GM18499 (cell line): ENCODE results near the gene HOXB1.

Experiments
- ATAC-seq: cut with Tn5 transposase; IDR thresholded peaks from one replicate; pipeline ENCODE4 v1.9.1; 2021; ENCODE audit warnings: moderate number of reproducible peaks; ENCODE audit not compliant: insufficient read depth, unreplicated experiment

Gene HOXB1

DNA sequence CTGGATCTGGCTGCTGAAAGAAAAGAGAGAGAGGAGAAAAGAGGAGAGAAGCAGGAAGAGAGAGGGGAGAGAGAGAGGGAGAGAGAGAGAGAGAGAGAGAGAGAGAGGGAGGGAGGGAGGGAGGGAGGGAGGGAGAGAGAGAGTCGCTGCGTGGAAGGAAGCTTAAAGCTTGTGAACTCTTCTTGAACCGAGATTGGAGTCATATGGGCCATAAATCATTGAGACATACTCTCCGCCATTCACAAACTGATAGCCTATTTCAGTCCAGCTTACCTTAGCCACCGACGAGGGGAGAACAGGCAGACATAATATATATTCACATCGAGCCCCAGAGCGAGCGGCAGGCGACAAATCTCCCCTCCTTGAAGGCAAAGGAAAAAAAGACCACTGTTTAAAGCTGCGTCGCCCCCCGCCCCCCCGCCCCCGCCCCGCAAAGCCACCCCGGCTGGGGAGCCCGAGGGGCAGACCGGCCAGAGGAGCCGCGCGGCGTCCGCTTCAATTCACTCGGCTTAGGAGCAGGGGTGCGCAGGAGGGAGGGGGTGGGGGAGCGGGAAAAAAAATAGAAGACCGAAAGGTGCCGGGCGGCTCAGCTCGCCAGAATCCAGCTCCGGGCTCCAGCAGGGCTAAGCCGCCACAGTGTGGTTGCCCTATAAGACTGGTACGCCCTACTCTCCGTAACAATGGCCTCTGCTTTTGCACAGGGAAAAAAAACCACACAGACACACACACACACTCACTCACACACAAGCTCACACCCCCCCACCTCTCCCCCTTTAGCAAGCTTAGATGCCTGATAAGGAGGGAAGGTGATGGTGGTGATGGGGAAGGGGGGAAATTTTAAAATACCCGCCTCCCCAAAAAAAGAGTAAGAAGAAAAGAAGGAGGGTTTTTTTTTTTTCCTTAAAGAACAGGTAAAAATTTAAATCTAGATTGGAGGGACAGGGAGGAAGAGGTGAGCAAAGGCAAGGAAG is 24.7 kb upstream of the HOXB1 start:
- ATAC-seq, result no peak

DNA sequence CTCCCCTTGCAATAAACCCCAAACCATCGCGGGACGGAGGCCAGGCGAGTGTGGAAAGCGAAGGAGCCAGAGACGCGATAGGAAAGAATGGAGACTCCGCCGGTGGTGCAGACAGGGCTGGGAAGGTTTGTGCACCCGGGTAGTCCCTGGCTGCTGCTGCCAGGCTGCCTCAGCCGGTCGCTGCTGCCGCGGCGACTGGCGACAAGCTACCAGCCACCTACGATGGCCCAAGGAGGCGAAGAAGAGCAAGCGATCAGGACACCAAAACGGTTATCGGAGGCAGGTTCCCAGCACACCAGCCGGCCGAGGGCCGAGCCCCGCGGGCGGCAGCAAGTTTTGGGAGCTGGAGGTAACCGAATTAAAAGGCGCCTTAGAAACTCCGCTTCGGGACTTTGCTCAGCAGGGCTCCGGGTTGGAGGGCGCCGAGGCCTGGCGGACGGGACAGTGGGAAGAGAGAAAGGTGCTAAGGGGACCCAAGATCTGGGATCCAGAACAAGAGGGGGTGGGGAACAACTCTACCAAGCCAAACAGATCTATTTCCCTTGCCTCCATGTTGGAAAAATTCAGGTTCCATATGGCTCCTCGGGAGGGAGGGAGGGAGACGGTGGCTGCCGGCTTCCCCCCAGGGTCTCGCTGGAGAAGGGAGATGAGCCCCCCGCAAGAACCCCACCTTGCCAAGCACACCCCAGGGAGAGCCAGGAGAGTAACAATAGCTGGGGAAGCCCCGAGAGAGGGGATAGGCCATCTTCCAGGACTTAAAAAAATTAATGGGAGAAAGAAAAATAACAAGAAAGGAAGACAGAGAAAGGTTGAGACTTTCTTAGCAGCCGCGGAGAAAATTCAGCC is 23.8 kb upstream of the HOXB1 start:
- no peak for ATAC-seq

DNA sequence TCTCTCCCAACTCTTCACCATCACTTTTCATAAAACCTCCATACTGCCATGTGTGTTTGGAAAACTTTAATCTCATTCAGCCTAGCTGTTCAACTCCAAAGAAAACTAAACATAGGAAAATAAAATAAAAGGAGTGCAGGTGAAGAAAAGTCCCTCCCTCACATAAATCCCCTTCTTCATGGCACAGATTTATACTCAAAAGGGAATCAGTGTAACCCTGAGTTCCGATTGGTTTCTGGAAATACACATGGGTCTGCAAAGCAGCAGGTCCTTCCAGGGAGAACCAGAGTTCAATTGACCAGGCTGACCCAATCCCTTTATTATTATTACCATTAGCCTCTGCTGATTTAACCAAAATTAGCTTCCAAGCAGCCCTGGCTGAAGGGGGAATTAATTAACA is 23.0 kb upstream of the HOXB1 start:
- ATAC-seq, result no peak

DNA sequence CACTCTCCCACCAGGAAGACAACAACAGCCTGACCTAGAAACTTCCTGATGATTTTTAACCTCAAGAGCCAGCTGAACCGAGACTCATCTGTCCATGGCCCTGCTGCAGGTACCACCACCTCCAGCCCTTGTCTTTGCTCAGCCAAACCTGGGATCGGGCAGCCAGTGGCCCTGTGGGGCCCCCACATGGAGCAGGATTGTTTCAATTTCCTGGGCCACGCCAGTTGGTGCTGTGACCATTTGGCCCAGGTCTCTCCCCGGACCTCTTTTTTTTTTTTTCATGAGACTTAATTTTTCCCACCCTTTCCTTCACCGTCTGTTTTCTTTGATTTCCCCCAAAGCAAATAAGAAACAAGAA is 22.4 kb upstream of the HOXB1 start:
- ATAC-seq, result no peak

DNA sequence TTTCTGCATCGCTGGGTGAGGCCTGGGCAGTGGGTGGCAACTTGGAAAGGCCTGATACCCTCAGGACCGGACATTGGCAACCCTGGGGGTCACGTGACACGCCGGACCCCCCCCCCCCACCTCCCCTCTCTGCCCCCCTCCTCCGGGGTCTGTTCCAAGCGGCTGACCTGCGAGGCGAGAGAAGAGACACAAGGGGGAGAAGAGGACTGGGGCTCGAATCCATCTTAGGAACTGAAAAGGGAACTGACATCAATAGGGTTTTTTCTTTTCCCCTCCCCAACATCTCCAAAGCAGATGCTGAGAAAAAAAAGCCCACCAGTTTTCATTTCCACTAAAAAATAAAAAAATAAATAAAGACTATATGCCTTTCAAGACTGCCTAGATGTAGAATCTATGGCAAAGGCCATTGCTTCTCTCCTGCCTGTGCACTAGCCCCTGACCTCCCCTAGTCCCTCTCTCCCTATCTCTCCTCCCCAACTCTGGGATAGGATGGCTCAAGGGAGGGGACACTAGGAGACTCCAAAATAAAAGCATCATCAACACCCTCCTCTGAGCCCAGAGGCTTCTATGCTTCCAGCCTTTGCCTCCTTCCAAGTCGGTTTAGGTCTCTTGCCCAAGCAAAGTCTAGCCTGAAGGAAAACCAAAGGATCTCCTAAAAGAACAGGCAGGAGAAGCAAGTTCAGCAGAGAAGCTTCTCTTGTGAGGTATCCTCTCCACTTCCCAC is 21.8 kb upstream of the HOXB1 start:
- ATAC-seq, result no peak

DNA sequence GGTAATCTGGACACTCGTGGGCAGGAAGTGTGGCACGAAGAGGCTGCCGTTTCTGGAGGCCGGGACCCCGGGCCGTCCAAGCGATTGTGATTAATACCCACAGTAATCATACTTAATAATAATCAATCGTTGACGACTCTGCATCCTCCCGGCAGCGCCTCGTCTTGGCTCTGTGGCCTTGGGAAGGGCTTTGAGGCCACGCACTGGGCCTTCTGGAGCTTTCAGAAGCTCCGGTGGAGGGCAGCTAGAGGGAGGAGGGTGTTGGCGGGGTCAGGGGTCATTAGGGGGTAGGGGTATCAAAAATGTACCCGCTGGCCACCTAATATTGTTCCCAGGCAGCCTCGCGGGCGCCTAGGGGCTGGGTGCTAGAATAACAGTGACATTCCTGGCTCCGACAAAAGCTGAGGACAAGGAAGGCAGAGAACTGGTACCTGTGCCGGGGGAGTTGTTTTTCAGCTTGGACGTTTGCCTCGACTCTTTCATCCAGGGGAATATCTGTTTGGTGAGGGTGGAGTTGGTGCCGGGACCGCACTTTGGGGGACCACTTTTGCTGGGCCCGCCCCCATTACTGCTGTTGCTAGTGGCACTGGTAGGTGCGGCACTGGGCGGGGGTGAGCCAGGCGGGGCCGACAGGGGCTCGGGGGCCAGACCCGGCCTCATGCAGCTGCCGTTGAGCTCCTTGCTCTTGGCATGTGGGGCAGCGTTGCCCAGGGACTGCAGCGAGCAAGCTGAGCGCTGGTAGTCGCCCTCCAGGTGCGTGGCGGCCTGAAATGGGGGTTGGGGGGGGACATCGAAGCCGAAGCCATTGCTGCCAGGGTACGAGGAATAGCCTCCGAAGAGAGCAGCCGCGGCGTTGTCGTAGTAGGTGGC is 21.0 kb upstream of the HOXB1 start:
- no peak for ATAC-seq

DNA sequence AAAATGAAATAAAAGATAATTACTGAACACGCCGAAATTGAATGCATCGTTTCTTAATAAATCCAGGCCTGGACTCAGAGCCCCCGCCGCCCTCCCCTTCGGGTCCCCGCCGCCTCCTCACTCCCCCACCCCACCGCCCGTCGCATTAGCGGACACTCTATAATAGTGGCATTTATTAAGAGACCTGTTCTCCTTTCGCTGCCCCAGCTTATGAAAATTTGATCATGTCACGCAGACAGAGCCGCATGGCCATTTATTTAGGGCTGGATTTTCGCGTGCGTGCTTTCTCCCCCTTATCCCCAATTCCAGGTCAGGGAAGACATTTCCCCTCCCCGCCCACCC is 20.4 kb upstream of the HOXB1 start:
- no peak for ATAC-seq

DNA sequence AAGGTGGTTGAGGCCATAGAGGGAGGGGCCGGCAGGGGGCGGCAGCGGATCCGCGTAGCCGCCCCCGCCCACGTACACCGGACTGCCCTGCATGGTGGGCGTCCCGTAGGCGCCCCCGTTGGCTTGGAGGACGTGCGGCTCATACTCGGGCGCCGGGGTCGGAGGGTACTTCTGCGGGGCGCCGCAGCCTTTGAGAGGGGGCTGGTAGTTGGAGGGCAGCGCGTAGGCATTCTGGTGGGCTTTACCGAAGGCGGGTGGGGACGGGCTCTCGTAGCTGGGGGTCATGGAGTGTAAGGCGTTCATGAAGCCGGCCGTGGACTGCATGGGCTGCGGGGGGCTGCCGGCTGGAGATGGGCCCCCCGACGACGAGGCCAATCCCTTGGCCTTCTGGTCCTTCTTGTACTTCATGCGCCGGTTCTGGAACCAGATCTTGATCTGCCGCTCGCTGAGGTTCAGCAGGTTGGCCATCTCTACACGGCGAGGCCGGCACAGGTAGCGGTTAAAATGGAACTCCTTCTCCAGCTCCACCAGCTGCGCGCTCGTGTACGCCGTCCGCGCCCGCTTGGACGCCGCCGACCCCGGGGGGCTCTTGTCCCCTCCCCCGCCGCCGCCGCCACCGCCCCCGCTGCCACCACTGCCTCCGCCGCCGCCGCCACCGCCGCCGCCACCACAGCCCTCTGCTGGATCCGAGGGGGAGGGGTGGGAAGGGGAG is 19.8 kb upstream of the HOXB1 start:
- ATAC-seq, result no peak

DNA sequence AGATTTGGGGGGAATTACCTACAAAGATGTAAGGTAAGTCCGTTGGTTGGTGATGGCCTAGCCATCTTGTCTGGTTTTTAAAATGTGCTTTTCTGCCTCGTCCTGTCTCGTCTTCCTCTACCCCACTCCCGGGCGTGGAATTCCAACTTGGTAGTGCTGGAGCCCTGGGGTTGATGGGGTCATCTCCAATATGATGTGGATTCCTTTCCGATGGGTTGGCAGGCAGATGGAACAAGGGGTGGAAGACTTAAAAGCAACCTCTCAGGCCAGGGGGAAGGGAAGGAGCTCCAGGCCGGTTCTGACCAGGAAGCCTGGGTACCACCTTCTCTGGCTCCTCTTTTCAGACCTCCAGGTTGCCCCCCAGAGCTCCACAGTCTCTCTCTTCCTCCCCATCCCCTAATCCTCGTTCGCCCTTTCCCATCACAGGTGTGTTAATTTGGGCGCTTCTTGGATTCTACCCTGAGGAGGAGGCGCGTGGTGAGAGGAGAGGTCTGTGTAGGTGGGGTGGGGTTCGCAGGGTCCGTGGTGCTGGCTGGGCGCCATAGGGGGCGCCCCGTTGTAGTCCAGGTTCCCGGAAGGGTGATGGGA is 19.2 kb upstream of the HOXB1 start:
- ATAC-seq, result no peak

DNA sequence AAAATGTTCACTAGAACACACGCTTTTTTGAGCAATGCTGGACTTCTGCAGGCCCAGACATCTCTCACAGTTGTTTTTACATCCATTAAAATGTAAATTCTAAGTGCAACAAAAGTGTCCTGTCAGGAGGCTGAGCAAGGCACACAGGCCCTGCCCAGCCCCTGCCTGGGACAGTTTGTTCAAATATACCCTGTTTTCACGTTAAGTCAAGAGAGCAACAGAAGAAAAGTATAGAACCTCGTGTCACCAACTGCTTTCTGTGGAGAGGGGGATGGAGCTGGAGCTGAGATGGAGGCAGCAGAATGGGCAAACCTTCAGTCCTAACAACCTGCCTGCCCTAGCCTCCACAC is 18.4 kb upstream of the HOXB1 start:
- no peak for ATAC-seq

DNA sequence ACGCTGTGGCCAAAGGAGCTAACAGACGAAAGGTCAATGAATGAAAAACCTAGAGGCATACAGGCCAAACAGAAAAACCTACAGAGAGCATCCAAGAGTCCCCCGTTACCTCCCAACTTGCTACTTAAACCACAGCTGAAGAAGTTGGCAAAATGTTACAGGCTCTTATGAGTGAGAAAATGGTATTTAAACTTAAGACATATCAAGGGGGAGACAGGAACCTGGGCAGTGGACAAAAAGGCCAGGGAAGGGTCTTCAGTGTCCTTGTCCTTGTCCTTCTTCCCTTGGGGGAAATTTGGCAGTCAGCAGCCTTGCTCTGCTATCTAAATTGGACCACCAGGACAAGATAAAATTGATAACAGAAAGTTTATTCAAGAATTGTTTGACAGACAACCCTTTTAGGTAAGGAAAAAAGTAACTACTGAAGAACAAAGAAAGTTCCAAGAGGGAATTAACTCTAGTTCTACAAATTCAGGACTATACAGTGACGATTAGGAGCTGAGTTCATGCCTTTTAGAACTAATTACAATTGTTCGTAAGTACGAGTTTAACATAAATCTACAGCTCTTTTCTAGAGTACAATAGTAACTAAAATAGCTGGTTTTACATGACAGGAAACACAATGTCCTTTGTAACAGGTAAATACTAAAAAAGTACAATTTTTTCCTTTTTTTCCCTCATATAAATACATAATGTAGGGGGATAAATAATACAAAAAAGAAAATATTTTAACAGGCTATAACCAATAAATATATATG is 17.9 kb upstream of the HOXB1 start:
- ATAC-seq, result no peak

DNA sequence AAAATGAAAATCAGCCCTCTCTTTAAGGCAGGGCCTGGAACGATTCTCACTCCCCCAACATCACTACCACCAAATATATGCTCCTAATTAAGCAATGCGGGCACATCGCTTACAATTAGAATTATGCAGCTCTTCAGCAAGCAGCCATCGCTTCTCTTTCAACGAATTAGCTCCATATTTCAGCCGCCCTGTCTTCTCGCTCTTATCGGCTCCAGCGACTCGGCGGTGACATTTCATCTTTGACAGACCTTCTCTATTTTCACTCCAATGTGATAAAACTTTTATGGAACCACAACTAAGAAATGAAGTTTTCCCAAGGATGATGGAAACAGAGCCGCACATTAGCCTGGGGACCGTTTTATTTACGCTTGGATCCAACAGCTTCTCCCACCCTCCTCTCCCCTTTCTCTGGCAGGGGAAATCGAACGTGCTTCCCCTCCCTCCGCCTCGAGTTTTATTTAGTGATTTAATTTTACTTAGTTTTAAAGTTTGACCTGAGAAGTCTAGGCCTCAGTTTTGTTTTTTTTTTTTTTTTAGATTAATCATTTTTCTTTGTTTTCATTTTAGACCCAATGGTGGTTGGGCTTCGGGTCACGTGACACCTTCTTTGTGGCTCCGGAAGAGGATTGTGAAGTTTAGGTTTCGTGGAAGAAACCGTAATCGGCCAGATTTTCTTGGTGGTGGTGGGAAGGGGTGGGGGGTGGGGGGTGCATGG is 17.2 kb upstream of the HOXB1 start:
- ATAC-seq, result no peak

DNA sequence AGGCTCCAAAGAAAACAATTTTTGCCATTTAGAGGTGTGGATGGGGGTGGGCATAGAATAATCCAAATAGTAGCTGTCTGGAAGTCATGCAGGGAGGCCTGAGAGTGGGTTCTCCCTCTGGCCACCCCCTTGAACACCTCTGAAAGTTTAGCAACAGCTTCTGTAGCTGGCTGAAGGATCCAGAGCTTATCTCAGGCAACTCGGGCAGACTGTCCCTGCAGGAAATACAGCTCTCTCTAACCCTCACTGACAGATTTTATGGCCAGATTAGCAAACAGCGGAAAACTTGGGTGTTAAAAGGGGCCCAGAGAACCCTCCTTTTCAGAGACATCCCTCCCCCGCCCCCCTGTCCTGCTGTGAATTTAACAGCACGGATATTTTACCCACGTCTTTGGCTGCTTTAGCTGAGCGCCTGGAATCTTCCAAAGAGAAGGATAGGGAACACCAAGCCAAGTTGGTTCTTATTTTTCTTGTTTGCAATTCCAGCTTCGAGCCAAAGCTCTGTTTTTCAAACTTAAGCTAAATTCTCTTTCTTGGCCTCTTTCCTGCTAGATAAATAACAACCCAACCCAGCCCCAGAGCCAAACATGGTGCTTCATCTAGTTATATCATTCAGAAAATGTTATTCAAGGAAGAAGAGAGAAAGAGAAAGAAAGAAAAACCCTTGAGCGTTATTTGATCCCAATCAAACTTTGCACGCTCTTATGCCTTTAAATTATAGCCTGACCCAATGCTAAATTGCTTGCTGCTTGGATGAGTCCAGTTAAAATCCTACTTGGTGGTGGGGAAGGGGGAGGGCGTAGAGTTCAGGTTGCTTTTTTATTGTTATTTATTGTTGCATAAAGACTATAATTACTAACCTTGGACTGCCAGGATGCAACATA is 16.4 kb upstream of the HOXB1 start:
- no peak for ATAC-seq

DNA sequence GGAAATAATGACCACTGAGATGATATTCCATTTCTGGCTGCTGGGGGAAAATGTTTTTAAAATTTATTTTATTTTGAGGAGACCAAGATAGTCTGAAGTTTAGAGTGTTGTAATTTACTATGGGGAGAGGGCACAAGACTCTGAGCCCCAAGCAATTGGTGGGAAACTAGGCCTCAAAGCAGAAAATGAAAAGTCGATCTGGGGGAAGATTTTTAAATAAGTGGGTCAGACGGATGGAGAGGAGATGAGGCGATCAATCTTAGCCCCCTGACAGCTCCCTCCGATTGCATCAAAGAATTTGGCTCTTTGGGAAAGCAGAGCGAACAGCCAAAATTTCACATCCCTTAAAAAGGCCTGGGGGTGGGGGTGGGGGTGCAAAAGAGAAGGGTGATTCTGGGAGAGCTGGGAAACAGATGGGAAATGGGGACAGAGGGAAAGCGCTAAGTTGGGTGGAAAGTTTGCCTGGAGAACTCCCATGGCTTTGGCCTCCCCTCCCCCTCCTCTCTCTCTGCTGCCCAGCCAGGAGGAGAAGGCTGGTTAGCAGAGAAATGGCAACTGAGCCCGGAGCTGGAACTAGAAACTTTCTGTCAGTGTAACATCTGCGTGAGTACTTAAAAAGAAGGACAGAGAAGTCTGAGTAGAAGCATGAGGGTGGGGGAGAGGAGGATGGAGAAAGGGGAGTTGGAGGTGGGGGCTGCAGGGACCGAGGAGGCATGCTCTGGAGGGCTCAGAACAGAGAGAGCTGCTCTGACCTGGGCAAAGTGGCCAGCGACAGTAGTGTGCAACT is 15.5 kb upstream of the HOXB1 start:
- ATAC-seq, result no peak

DNA sequence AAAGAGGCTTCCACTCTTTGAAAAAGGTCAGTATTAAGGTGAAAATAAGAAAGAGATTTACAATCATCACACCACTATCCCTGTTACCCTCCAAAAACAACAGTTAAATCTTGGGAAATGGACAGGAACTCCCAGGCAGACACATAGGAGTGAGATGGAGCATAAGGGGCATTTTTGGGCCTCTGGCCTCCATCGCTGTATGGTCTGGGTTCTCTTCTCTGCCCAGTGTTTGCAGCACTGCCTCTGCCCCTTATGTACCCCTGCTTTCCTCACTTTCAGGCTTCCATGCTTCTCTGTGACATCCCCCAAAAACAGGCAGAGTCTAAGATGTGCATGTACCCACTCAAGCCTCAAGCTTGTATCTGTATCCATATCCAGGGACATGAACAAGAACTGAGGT is 14.7 kb upstream of the HOXB1 start:
- ATAC-seq, result no peak

DNA sequence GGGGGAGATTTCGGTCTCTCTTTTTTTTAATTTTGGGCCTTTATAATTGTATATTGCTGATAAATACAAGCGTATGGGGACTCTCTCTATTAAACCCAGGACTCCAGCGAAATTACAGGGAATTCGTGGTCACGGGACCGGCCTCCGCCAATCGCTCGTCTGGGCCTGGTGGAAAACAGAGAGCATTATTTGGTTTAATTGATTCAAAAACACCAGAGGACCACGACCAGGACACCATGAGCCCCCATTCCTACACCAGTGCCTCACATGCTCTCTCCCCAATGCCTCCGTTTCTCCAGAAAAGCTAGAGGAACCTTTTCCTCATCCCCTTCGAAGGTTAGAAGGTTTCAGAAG is 14.2 kb upstream of the HOXB1 start, which contains the start of gene HOXB2:
HOXB2 (minus strand) TSS at position 88 of the 354 bp plus-strand sequence. CDS start 198 bp downstream, outside the sequence.
- no peak for ATAC-seq
